Liver (tissue), 9 donors: ENCODE results near the gene NR2F1. TPM values are rescaled to one million over a fixed set of nuclear protein-coding genes. Genes with fewer than 3 reads are reported as not detected.
A peak's percentile ranks its signal among the peaks of the same experiment; 100 is the strongest.

ENCODE experiments used
- DNase-seq: peaks from one replicate; pipeline ENCODE4 v3.0.0-alpha.2; 2017; ENCODE audit warnings: low spot score
- H3K27ac ChIP-seq, 2 donors: one replicate each; pipeline ENCODE4 v1.7.0; 2013; ENCODE audit warnings: inconsistent platforms in 2 of 2, low read length in 2 of 2, control low read depth in 1 of 2, low read depth in 1 of 2, mild to moderate bottlenecking in 1 of 2
- H3K27me3 ChIP-seq, 4 donors: one replicate each; pipeline versions ENCODE4 v1.6.1 to v1.7.0; 2013; ENCODE audit warnings: low read length in 3 of 4, inconsistent platforms in 1 of 4, mild to moderate bottlenecking in 1 of 4, moderate library complexity in 1 of 4; ENCODE audit not compliant: control insufficient read depth in 4 of 4, insufficient read depth in 4 of 4
- H3K36me3 ChIP-seq, 4 donors: one replicate each; pipeline versions ENCODE4 v1.6.1 to v1.7.0; 2013; ENCODE audit warnings: low read length in 3 of 4, mild to moderate bottlenecking in 3 of 4, low read depth in 1 of 4, moderate library complexity in 1 of 4; ENCODE audit not compliant: control insufficient read depth in 4 of 4, insufficient read depth in 3 of 4
- H3K4me1 ChIP-seq, 4 donors: one replicate each; pipeline versions ENCODE4 v1.6.1 to v1.7.0; 2013; ENCODE audit warnings: low read length in 3 of 4, mild to moderate bottlenecking in 3 of 4, moderate library complexity in 1 of 4; ENCODE audit not compliant: control insufficient read depth in 4 of 4, insufficient read depth in 4 of 4
- H3K4me3 ChIP-seq, 3 donors: one replicate each; pipeline versions ENCODE4 v1.6.1 to v1.7.0; 2013; ENCODE audit warnings: low read length in 3 of 3, control low read depth in 1 of 3, low read depth in 1 of 3, mild to moderate bottlenecking in 1 of 3
- H3K9ac ChIP-seq, 2 donors: one replicate each; pipeline ENCODE4 v1.7.0; 2013; ENCODE audit warnings: low read length in 2 of 2, mild to moderate bottlenecking in 2 of 2, moderate library complexity in 2 of 2, control low read depth in 1 of 2, low read depth in 1 of 2
- H3K9me3 ChIP-seq, 4 donors: one replicate each; pipeline versions ENCODE4 v1.6.1 to v1.7.0; 2013; ENCODE audit warnings: low read length in 3 of 4; ENCODE audit not compliant: control insufficient read depth in 4 of 4
- CTCF ChIP-seq: fragments of 150-350 bp; IDR thresholded peaks from 2 replicates; pipeline ENCODE4 v1.5.1; 2017; ENCODE audit warnings: improper control_type of control experiment, low read depth, low read length; ENCODE audit not compliant: missing input control
- FOXA2 ChIP-seq: IDR thresholded peaks from 2 replicates; pipeline ENCODE4 v1.6.1; 2016; ENCODE audit warnings: antibody characterized with exemption
- GABPA ChIP-seq, 2 donors: IDR thresholded peaks in 1 of 2; conservative IDR thresholded peaks in 1 of 2; 2 replicates each; pipeline ENCODE4 v1.6.1; 2016; ENCODE audit warnings: antibody characterized with exemption in 2 of 2, mild to moderate bottlenecking in 1 of 2, moderate library complexity in 1 of 2
- JUND ChIP-seq, 2 donors: IDR thresholded peaks; 2 replicates each; pipeline ENCODE4 v1.6.1; 2016; ENCODE audit warnings: antibody characterized with exemption in 2 of 2
- NR2F2 ChIP-seq: IDR thresholded peaks from 2 replicates; pipeline ENCODE4 v1.6.1; 2016; ENCODE audit warnings: antibody characterized with exemption
- RXRA ChIP-seq, 2 donors: IDR thresholded peaks; 2 replicates each; pipeline ENCODE4 v1.6.1; 2017 to 2018; ENCODE audit warnings: antibody characterized with exemption in 2 of 2, mild to moderate bottlenecking in 1 of 2
- SP1 ChIP-seq: IDR thresholded peaks from 2 replicates; pipeline ENCODE4 v1.6.1; 2018; ENCODE audit warnings: antibody characterized with exemption, mild to moderate bottlenecking
- TAF1 ChIP-seq: conservative IDR thresholded peaks from 2 replicates; pipeline ENCODE4 v1.6.1; 2016; ENCODE audit warnings: antibody characterized with exemption, mild to moderate bottlenecking
- YY1 ChIP-seq: IDR thresholded peaks from 2 replicates; pipeline ENCODE4 v1.6.1; 2016; ENCODE audit warnings: antibody characterized with exemption, mild to moderate bottlenecking
- ZBTB33 ChIP-seq: IDR thresholded peaks from 2 replicates; pipeline ENCODE4 v1.6.1; 2016; ENCODE audit warnings: antibody characterized with exemption
- WGBS: extraction: QIAGEN DNeasy Blood & Tissue Kit; methylation state at CpG from one replicate; pipeline ENCODE4 v1.1.7; 2013; 5-methylcytosine and 5-hydroxymethylcytosine counted together
- polyA plus RNA-seq, 2 donors: library from polyadenylated mRNA; stranded (reverse) in 1 of 2; unstranded in 1 of 2; fragments of 200-250 nt in 1 of 2; fragments of >200 nt in 1 of 2; fragmentation: Nextera tagmentation in 1 of 2; extraction: Ambion mirVana in 1 of 2; gene quantifications; one replicate each; pipeline versions ENCODE4 v1.2.1 to v1.2.3, GENCODE V29; 2013 to 2015
- total RNA-seq, 2 donors: library from RNA; depleted of rRNA; stranded (reverse); fragments of >200 nt; gene quantifications; one replicate each; pipeline ENCODE4 v1.2.3, GENCODE V29; 2014
- TF ChIP-seq, protein P1 (sequence below): IDR thresholded peaks from 2 replicates; pipeline ENCODE4 v1.6.1; 2016; ENCODE audit warnings: antibody characterized with exemption
- TF ChIP-seq, protein P2 (sequence below): IDR thresholded peaks from 2 replicates; pipeline ENCODE4 v1.6.1; 2016; ENCODE audit warnings: antibody characterized with exemption, mild to moderate bottlenecking
- TF ChIP-seq, protein P3 (sequence below): IDR thresholded peaks from 2 replicates; pipeline ENCODE4 v1.6.1; 2016; ENCODE audit warnings: antibody characterized with exemption
- donor health status: healthy.
- donor health status: healthy.
- donor health status: healthy.
- donor health status: healthy.
- donor health status: healthy.

The NR2F1 gene
- total RNA-seq, result 10 to 100 TPM; 10.3 to 10.9 TPM
- polyA plus RNA-seq, result 10 to 100 TPM in 1 of 2 donors, 1 to 10 TPM in 1; 3.9 to 13.0 TPM

DNA sequence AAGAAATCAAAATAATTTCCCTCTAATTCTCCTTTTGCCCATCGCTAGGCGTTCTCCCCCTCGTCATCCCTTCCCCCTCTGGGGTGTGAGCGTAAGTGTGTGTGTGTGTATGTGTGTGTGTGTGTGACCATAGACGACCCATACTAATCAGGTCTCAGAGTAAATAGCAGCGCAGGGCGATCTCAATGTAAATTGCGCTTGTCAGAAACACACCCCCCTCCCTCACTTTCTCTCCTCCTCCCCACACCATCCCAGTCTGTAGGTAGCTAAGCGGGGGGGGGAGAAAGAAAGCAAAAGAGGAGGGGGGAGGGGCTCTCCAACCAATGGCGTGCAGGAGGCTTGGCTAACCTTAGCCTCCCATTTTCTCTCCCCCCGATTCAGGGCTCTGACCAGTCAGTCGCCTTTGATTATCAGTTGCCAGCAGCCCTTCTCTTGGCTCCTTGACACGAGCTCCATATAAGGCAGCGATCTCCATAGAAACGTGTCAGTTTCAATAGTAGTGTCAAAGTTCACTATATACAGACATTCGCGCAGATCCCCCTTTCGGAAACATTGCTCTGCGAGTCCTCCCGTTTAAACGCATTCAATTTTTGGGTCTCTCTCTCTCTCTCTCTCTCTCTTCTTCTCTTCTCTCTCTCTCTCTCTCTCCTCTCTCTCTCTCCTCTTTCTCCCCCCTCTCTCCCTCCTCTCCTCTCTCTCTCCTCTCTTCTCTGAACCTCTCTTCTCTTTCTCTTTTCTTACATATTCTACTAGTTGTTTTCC, at the start of gene NR2F1:
NR2F1 (plus strand) TSS at position 546 of the 762 bp plus-strand sequence. CDS start 1,802 bp downstream, outside the sequence.
- Histone ChIP-seq H3K36me3 (no peaks in the 10 kb centered on the region), H3K27me3 (peaks cover 0 to 16% (median 3%) of the 10 kb centered on the region in 4 donors), H3K27ac (peak within 1 kb of the TSS; percentile 27 to 59), H3K4me1 (peaks cover 2 to 48% (median 30%) of the 10 kb centered on the region in 4 donors), H3K9ac (peak within 1 kb of the TSS in 1 of 2 donors; percentile 81), H3K4me3 (peak within 1 kb of the TSS in 2 of 3 donors; percentile 56 to 70), H3K9me3 (no peaks in the 10 kb centered on the region)
- TF ChIP-seq, protein P1, sequence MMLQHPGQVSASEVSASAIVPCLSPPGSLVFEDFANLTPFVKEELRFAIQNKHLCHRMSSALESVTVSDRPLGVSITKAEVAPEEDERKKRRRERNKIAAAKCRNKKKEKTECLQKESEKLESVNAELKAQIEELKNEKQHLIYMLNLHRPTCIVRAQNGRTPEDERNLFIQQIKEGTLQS, result no peak
- peak; percentile 25 for TF ChIP-seq CTCF
- peak; percentile 94 for TF ChIP-seq NR2F2
- peak; percentile 55 for TF ChIP-seq TAF1
- peak; percentile 36 for TF ChIP-seq SP1
- TF ChIP-seq, protein P2, sequence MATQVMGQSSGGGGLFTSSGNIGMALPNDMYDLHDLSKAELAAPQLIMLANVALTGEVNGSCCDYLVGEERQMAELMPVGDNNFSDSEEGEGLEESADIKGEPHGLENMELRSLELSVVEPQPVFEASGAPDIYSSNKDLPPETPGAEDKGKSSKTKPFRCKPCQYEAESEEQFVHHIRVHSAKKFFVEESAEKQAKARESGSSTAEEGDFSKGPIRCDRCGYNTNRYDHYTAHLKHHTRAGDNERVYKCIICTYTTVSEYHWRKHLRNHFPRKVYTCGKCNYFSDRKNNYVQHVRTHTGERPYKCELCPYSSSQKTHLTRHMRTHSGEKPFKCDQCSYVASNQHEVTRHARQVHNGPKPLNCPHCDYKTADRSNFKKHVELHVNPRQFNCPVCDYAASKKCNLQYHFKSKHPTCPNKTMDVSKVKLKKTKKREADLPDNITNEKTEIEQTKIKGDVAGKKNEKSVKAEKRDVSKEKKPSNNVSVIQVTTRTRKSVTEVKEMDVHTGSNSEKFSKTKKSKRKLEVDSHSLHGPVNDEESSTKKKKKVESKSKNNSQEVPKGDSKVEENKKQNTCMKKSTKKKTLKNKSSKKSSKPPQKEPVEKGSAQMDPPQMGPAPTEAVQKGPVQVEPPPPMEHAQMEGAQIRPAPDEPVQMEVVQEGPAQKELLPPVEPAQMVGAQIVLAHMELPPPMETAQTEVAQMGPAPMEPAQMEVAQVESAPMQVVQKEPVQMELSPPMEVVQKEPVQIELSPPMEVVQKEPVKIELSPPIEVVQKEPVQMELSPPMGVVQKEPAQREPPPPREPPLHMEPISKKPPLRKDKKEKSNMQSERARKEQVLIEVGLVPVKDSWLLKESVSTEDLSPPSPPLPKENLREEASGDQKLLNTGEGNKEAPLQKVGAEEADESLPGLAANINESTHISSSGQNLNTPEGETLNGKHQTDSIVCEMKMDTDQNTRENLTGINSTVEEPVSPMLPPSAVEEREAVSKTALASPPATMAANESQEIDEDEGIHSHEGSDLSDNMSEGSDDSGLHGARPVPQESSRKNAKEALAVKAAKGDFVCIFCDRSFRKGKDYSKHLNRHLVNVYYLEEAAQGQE, result peak; percentile 13
- peak in 1 of 2 donors; percentile 32 for TF ChIP-seq RXRA (IDR thresholded peaks at IDR 0.05)
- TF ChIP-seq ZBTB33, result no peak
- peak; percentile 12 for TF ChIP-seq YY1
- 3% methylated on average over 21 of the region's 21 CpGs for WGBS
- DNase-seq, result peak; percentile 77

- no peaks in the 10 kb centered on the region for H3K9me3 ChIP-seq
- no peak for DNase-seq
- no peak overlapping the region for H3K27ac ChIP-seq
- TF ChIP-seq, protein P1, result no peak
- TF ChIP-seq FOXA2, result no peak
- no peak for TF ChIP-seq GABPA (IDR thresholded peaks at IDR 0.05 in 1 of 2, conservative IDR thresholded peaks at IDR 0.05 in 1 of 2)
- TF ChIP-seq, protein P2, result no peak
- TF ChIP-seq SP1, result no peak
- no peak for TF ChIP-seq JUND (IDR thresholded peaks at IDR 0.05)
- TF ChIP-seq ZBTB33, result no peak
- TF ChIP-seq, protein P3, sequence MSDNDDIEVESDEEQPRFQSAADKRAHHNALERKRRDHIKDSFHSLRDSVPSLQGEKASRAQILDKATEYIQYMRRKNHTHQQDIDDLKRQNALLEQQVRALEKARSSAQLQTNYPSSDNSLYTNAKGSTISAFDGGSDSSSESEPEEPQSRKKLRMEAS, result no peak
- no peak for TF ChIP-seq NR2F2
- no peak for TF ChIP-seq RXRA (IDR thresholded peaks at IDR 0.05)
- no peak overlapping the region for H3K9ac ChIP-seq
- H3K4me3 ChIP-seq, result no peak overlapping the region
- H3K4me1 ChIP-seq, result no peaks in the 10 kb centered on the region
- H3K27me3 ChIP-seq, result no peaks in the 10 kb centered on the region
- 81% methylated on average over 4 of the region's 4 CpGs for WGBS
- H3K36me3 ChIP-seq, result no peaks in the 10 kb centered on the region
These were observed 37.1 kb upstream of the NR2F1 start for GRCh38 chr5:93545872-93546271.
